H1 (cell line): Measurements from ENCODE around the gene KCTD20. TPM values are rescaled to one million over a fixed set of nuclear protein-coding genes. Genes with fewer than 3 reads are reported as not detected.

Experiments
- BRCA1 ChIP-seq: IDR thresholded peaks from 2 replicates; pipeline ENCODE4 v1.6.1; 2012; ENCODE audit warnings: low read depth, low read length, improper control_type of control experiment
- polyA plus RNA-seq, 7 experiments: library from polyadenylated mRNA; depleted of rRNA in 3 of 7; stranded (reverse) in 5 of 7; unstranded in 2 of 7; fragments of >200 nt in 5 of 7; fragments of 200-250 nt in 2 of 7; gene quantifications; 1 replicate in 5 of 7; 2 replicates in 1 of 7; 4 replicates in 1 of 7; pipeline versions ENCODE4 v1.2.1 to v1.2.3, GENCODE V29; 2011 to 2013; ENCODE audit warnings: missing spikeins in 2 of 7, mixed read lengths in 2 of 7
- total RNA-seq: library from RNA; stranded (reverse); fragmentation: NEBNext Ultra II Directional; extraction: Animal tissue kit (Norgen Biotek cat#: 25700); gene quantifications from 2 replicates; pipeline ENCODE4 v1.2.1, GENCODE V29; 2021
- TF ChIP-seq, protein P1 (sequence below): IDR thresholded peaks from 2 replicates; pipeline ENCODE4 v1.6.1; 2012; ENCODE audit warnings: low read length, inconsistent platforms

KCTD20 gene
- total and polyA plus RNA-seq, 2 of the 8 experiments (the other 6 are each of a cell fraction or from before 2014, with no cell fraction given) = 10.1 to 26.2 TPM

DNA sequence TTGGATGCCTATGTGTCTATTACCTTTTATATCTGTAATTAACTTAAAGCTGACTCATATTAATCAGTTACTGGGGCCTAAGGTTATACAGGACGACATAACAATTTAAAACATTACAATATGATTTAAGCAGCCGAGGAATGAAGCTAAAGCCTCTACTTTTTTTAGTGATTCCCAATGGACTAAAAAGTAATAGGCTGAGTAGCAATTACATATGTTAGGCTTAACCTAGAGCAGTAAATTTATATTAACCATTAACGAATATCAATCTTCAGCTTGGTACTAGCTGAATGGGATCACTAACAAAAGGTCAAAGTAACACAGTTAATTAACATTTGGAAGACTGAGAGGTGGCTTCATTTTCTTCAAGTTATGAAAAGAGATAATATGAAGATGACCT lies 61.4 kb downstream of the KCTD20 start (continued):
- TF ChIP-seq BRCA1 = no peak
- TF ChIP-seq, protein P1, sequence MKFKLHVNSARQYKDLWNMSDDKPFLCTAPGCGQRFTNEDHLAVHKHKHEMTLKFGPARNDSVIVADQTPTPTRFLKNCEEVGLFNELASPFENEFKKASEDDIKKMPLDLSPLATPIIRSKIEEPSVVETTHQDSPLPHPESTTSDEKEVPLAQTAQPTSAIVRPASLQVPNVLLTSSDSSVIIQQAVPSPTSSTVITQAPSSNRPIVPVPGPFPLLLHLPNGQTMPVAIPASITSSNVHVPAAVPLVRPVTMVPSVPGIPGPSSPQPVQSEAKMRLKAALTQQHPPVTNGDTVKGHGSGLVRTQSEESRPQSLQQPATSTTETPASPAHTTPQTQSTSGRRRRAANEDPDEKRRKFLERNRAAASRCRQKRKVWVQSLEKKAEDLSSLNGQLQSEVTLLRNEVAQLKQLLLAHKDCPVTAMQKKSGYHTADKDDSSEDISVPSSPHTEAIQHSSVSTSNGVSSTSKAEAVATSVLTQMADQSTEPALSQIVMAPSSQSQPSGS = no peak
